Measurements from ENCODE around the gene PIM1.
A peak's percentile ranks its signal among the peaks of the same experiment; 100 is the strongest.
"Not testable (repeated sequence)": the region's sequence is repeated elsewhere in the genome, so short reads cannot be mapped to it uniquely, and the experiment has no call there.

Gene PIM1

DNA sequence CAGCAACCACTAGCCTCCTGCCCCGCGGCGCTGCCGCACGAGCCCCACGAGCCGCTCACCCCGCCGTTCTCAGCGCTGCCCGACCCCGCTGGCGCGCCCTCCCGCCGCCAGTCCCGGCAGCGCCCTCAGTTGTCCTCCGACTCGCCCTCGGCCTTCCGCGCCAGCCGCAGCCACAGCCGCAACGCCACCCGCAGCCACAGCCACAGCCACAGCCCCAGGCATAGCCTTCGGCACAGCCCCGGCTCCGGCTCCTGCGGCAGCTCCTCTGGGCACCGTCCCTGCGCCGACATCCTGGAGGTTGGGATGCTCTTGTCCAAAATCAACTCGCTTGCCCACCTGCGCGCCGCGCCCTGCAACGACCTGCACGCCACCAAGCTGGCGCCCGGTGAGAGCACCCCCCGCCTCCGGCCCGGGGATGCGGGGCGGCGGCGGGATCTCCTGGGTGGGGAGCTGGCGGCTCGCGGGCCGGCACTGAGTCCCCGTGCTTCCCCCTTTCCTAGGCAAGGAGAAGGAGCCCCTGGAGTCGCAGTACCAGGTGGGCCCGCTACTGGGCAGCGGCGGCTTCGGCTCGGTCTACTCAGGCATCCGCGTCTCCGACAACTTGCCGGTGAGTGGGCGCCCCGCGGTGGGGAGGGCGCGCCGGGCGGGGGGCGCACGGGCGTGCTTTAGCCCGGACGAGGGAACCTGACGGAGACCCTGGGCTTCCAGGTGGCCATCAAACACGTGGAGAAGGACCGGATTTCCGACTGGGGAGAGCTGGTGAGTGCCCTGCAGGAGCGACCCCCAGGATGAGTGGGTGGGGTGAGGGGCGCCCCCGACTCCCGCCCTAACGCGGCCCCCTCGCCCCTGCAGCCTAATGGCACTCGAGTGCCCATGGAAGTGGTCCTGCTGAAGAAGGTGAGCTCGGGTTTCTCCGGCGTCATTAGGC lies 585 bp downstream of the PIM1 start:
- DNase-seq (ENCODE audit: extremely low read depth in 1 of 2, low read depth in 1 of 2) = no peak

DNA sequence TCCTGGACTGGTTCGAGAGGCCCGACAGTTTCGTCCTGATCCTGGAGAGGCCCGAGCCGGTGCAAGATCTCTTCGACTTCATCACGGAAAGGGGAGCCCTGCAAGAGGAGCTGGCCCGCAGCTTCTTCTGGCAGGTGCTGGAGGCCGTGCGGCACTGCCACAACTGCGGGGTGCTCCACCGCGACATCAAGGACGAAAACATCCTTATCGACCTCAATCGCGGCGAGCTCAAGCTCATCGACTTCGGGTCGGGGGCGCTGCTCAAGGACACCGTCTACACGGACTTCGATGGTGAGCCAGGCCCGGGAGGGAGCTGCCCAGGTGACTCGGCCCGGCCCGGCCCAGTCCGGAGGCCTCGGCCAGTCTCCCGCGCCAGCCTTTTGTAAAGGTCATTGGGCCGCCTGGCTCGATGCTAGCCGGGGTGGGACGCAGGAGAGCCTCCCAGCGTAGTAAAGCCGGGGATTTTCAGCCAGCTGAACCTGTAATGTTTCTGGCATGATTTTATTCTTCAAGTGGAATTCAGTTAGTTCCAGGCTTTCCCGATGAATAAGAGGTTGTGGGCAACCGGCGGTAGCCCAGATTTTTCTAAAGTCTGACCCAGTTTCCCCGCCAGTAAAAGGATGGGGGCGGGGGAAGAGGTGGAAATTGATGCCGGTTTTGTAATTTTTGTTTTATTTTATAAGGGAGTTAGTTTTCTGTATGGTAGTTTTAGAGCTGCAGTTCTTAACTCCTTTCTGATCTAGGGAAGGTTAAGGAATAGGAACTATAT lies 1.4 kb downstream of the PIM1 start:
- no peak for DNase-seq (ENCODE audit: extremely low read depth in 1 of 2, low read depth in 1 of 2)

DNA sequence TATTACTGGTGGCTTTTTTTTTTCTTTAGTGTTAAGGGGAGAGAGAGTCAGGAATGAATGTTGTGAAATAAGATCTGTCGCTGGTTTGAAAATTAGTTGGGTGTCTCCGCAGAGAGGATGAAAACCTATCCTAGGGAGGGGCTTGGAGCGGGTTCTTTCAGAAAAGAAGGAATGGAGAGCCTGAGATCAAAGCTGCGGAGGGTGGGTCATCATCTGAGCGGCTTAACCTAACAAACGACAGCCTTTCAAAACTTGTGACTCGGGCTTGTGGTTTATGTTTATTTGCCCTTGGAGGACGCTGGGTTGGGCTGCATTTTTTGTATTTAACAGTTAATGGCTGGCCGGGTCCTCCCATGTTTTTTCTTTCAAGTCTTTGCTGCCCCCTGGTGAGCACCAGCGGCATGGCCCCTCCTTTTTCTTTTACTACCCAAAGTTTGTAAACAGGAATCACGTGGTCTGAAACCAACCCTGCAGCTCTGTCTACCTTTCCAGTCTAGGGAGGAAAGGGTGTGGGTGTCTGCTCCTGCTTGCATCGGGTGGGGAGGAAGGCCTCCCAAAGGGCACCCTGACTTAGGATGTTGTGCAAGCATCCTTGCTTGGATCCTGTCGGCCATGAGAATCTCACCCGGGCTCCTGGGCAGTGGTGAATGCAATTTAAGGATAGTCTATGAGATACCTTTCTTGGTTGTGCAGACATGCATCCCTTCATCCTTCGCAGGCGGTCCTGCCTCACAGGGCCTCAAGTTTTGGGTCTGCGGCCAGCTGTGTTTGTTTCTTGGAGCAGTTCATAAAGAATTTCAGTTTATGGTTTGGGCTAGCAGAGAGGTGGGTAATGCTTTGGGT lies 2.2 kb downstream of the PIM1 start:
- DNase-seq (ENCODE audit: extremely low read depth in 1 of 2, low read depth in 1 of 2) = peak in 1 of 2 donors; percentile 80

DNA sequence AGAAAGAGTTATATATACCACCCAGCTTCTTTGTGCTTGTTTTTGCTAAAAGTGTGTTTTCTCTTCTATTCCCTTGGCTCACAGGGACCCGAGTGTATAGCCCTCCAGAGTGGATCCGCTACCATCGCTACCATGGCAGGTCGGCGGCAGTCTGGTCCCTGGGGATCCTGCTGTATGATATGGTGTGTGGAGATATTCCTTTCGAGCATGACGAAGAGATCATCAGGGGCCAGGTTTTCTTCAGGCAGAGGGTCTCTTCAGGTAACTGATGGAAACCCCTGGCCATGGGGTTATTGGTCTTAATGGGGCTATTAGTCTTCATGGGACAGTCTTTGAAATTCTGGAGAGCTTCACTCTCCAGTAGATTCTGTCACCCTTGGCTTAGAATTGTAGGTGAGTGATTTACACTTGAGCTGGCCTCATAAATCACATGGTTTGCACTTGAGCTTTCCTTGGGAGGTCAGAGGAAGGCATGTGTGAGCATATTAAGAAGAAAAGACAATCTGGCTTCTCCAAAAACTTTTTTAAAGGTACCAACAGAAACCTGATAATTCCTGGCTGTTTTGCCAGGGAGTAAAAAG lies 3.0 kb downstream of the PIM1 start:
- DNase-seq (ENCODE audit: extremely low read depth in 1 of 2, low read depth in 1 of 2) = no peak

DNA sequence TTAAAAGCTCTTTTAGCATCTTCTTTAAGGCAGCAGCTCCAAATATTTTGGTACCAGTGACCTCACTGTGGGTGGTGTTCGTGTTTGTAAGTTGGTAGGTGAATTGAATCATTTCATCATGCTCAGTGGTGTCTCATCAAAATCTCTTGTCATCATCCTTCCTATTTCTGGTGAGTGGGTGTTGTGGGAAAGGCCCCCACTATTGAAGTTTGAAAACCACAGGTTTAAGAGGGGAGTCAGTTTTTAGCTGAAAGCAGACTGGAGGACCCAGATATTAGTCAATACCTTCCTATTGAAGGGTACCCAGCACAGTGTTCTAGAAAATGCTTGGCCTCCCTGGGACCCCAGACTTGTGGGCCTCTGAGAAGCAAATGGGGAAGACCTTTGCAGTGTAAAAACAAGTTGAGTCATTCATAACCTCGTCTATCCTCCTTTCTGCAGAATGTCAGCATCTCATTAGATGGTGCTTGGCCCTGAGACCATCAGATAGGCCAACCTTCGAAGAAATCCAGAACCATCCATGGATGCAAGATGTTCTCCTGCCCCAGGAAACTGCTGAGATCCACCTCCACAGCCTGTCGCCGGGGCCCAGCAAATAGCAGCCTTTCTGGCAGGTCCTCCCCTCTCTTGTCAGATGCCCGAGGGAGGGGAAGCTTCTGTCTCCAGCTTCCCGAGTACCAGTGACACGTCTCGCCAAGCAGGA lies 3.7 kb downstream of the PIM1 start:
- DNase-seq (ENCODE audit: extremely low read depth in 1 of 2, low read depth in 1 of 2) = peak in 1 of 2 donors; percentile 57

DNA sequence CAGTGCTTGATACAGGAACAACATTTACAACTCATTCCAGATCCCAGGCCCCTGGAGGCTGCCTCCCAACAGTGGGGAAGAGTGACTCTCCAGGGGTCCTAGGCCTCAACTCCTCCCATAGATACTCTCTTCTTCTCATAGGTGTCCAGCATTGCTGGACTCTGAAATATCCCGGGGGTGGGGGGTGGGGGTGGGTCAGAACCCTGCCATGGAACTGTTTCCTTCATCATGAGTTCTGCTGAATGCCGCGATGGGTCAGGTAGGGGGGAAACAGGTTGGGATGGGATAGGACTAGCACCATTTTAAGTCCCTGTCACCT lies 4.2 kb downstream of the PIM1 start:
- DNase-seq (ENCODE audit: extremely low read depth in 1 of 2, low read depth in 1 of 2) = no peak

DNA sequence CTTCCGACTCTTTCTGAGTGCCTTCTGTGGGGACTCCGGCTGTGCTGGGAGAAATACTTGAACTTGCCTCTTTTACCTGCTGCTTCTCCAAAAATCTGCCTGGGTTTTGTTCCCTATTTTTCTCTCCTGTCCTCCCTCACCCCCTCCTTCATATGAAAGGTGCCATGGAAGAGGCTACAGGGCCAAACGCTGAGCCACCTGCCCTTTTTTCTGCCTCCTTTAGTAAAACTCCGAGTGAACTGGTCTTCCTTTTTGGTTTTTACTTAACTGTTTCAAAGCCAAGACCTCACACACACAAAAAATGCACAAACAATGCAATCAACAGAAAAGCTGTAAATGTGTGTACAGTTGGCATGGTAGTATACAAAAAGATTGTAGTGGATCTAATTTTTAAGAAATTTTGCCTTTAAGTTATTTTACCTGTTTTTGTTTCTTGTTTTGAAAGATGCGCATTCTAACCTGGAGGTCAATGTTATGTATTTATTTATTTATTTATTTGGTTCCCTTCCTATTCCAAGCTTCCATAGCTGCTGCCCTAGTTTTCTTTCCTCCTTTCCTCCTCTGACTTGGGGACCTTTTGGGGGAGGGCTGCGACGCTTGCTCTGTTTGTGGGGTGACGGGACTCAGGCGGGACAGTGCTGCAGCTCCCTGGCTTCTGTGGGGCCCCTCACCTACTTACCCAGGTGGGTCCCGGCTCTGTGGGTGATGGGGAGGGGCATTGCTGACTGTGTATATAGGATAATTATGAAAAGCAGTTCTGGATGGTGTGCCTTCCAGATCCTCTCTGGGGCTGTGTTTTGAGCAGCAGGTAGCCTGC lies 4.8 kb downstream of the PIM1 start:
- no peak for DNase-seq (ENCODE audit: extremely low read depth in 1 of 2, low read depth in 1 of 2)

DNA sequence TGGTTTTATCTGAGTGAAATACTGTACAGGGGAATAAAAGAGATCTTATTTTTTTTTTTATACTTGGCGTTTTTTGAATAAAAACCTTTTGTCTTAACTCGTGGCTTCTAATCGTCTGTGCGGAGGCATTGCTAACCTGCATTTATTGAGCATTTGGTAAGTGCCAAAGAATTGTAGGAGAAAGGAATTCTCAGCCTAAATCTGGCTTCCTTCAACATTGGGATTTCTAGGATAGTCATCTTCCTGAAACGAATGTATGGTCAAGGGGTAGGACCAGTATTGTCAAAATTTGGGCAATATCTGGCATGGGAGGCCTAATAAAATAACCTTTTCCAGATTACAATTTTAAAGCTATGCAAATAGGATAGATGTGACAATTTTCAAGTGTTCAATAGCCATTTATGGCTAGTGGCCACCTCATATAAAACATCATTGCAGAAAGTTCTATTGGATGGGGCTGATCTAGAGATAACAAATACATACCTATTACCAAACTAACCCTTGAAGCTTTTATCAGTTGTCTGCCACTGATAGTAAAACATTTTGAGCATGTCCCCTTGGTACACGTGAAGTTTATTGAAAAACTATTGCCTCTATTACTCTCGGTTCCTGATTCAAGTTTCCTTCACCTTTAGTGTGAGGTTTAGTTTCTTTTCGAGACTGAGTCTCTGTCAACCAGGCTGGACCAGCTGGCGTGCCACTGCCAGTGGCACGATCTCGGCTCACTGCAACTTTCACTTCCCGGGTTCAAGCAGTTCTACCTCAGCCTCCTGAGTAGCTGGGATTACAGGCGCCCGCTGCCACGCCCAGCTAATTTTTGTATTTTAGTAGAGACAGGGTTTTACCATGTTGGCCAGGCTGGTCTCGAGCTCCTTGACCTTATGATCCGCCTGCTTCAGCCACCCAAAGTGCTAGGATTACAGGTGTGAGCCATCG lies 5.6 kb downstream of the PIM1 start:
- DNase-seq (ENCODE audit: extremely low read depth in 1 of 2, low read depth in 1 of 2) = no peak

DNA sequence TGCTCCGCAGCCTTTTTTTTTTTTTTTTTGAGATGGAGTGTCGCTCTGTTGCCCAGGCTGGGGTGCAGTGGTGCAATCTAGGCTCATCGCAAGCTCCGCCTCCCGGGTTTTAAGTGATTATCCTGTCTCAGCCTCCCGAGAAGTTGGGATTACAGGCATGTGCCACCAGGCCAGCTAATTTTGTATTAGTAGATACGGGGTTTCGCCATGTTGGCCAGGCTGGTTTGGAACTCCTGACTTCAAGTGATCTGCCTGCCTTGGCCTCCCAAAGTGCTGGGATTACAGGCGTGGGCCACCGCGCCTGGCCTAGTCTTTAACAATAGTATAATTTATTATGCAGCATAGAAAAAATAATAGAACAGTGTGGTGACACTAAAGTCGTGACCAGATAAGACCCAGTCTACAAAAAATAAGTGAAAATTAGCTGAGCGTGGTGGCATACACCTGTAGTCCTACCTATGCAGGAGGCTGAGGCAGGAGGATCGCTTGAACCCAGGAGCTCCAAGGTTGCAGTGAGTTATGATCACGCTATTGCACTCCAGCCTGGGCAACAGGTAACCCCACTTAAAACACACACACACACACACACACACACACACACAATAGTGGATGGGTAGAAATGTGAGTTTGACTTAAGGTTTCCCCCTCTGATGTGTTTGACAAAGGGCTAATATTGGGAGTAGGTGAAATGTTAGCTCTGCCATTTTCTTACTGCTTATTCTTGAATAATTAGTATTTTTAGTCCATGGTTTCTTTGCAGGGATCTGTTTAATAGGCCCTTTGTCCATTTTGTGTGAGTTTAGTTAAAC lies 6.5 kb downstream of the PIM1 start:
- no peak for DNase-seq (ENCODE audit: extremely low read depth in 1 of 2, low read depth in 1 of 2)

DNA sequence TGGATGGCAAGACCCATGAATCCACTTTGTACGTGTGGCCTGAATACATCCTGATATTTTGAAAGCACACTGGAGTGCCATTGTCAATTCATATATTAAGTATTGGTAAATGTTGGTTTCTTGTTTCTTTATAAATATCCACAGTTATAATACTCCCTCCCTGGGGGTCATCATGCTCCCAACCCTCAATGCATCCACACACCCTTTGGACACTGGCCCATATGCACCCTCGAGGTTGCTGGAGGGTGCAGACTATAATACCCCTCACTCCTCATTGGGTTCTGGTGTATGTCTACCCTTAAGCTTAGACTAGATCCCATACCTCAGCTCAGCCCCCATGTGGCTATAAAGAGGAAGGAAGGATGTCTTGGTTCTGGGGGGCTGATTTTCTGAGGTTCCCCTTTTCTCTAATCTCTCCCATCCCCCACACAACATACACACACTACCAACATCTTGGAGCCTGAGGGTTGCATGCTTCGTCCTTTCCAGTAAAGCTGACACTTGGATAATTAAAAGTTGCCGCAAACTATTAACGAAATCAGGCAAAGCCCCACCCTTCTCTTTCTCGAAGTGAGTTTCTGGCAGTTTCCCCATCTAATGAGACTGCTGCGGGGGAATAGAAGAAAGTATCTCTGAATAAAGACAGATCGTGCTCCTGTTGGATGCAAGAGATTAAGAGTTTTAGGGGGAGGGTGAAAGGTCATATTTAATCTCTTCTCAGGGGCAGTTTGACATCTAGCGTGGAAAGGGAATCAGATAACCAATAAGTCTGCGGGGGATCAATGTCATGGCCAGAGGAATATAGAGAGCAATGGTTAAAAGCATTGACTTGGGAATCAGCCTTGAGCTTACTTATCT lies 7.4 kb downstream of the PIM1 start:
- no peak for DNase-seq (ENCODE audit: extremely low read depth in 1 of 2, low read depth in 1 of 2)

DNA sequence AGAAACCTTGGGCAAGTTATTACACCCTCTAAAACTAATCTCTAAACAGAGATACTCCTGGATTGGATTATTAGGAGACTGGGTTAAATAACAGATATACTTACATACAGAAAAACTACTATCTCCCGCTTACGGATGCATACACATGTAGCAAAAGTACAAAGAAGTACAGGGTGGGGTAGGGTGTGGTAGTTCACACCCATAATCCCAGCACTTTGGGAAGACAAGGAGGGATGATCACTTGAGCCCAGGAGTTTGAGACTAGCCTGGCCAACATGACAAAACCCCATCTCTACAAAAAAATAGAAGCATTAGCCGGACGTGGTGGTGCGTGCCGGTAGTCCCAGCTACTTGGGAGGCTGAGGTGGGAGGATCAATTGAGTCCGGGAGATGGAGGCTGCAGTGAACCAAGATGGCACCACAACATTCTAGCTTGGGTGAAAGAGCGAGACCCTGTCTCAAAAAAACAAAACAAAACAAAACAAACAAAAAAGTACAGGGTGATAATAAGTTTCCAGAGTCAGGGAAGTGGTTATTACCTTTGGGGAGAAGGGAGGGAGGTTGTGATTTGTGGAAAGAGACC lies 8.1 kb downstream of the PIM1 start:
- no peak for DNase-seq (ENCODE audit: extremely low read depth in 1 of 2, low read depth in 1 of 2)

DNA sequence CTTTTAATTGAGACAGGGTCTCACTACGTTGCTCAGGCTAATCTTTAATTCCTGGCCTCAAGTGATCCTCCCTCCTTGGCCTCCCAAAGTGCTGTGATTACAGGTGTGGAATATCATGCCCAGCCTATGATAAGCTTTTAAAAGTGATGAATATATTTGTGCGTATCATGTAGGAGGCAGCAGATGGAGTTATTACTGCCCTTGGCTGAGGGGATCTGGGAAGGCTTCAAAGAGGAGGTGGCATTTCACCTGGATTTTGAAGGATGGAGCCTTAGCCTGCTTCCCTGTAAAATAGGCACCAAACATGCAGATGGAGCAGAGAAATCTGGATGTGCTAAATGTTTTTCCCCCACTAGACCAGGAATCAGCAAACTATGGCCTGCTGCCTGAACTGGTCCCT lies 10.1 kb downstream of the PIM1 start:
- no peak for DNase-seq (ENCODE audit: extremely low read depth in 1 of 2, low read depth in 1 of 2)

DNA sequence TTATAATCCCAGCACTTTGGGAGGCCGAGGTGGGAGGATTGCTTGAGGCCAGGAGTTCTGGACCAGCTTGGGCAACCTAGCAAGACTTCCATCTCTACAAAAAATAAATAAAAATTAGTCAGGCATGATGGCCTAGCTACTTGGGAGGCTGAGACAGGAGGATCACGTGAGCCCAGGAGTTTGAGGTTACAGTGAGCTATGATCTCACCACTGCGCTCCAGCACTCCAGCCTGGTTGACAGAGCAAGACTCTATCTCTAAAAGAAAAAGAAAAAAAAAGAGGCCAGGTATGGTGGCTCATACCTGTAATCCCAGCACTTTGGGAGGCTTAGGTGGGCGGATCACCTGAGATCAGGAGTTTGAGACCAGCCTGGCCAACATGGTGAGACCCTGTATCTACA lies 10.7 kb downstream of the PIM1 start:
- DNase-seq (ENCODE audit: extremely low read depth in 1 of 2, low read depth in 1 of 2) = not testable (repeated sequence)

DNA sequence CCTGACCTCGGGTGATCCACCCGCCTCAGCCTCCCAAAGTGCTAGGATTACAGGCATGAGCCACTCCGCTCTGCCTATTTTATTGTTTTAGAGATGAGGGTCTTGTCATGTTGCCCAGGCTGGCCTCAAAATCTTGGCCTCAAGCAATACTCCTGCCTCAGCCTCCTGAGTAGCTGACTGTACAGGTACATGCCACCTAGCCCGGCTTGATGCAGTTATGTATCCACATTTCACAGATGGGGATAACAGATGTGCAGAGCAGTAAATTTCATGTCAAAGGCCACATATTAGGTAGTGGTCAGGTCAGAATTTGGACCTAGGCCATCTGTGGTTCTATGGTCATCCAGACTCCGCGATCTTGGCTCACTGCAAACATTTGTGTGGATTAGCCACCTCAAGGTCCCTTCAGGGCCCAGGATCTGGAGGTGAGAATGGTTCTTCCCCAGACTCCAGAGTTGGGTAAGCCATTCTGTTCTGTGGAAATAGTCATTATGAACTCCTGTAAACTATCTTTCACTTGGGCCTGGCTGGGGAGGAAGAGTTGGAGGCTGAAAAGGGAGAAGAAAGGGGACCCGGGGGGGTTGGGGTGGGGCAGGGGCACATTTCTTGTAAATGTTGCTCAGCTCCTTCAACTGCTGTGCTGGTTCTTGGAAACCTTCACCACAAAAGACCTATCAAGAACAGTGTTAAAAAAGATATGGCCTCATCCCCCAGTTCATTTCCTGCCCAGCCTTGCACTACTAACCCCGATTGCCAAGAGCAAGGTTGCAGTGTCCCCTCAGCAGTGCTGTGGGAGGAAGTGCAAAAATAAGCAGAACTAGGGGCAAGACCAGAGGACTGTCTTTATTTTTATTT lies 13.0 kb downstream of the PIM1 start:
- peak in 1 of 2 donors; percentile 69 for DNase-seq (ENCODE audit: extremely low read depth in 1 of 2, low read depth in 1 of 2)

DNA sequence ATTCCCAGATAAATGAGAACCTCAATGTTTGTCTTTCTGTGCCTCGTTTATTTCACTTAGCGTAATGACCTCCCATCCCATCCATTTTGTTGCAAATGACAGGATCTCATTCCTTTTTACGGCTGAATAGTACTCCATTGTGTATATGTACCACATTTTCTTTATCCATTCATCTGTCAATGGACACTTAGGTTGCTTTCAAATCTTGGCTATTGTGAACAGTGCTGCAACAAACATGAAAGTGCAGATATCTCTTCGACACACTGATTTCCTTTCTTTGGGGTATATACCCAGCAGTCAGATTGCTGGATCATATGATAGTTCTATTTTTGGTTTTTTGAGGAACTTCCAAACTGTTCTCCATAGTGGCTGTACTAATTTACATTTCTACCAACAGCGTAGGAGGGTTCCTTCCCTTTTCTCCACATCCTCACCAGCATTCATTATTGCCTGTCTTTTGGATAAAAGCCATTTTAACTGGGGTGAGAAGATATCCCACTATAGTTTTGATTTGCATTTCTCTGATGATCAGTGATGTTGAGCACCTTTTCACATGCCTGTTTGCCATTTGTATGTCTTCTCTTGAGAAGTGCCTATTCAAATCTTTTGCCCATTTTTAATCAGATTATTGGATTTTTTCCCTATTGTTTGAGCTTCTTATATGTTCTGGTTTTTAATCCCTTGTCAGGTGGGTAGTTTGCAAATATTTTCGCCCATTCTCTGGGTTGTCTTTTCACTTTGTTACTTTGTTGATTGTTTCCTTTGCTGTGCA lies 16.2 kb downstream of the PIM1 start:
- not testable (repeated sequence) for DNase-seq (ENCODE audit: extremely low read depth in 1 of 2, low read depth in 1 of 2)
